ENCODE results near the gene LRMDA.

The LRMDA gene

DNA sequence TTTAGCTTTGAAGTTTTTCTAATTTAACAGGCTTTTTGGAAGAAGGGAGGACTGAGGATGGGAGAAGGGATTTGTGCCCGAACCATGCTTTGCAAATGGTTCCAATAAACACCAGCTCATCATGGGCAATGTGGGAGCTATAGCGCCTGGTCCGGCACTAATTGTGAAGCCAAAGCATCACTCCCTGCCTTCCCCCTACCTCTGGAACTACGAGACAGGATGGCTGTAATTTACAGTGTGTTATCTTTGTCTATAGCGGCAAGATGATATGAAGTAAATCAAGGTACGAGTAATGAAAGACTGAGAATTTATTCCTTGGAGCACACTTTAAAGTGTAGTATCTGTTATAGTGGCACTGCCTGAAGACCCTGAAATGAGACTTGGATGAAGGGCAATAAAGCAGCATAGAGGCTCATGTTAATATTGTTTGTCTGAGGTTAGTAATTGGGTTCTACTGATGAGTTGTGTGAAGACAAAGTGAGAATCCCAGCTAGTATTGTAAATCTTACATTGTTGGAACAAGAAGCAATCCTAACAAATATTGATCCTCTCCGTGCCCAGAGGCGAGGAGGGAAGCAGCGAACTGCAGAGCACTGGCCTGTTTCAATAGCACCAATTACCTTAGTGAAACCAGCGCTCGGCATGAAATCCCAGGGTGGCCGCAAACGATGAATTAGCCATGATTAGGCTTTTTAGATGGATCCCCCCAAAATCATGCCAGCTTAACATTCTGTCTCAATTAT lies 507.1 kb downstream of the LRMDA start:
- DNase-seq = peak; percentile 32

DNA sequence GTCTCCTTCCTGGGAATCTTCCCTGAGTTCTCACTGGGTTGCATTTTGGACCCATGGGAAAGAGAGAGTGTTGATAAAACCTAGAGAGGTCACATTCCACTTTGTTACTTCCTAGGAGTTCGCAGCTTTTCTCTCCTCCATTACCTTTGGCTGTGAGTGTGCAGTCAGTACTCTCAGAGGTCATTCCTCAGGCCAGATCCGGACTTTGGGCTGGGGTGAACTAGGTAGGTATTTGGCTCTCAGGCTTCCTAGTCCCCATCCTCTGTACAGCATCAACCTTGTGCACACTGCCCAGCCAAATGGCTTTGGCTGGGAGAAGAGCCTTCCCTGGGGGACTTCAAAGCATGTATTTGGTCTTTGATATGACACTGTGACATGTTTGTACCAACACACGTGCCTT lies 508.1 kb downstream of the LRMDA start:
- DNase-seq = no peak

DNA sequence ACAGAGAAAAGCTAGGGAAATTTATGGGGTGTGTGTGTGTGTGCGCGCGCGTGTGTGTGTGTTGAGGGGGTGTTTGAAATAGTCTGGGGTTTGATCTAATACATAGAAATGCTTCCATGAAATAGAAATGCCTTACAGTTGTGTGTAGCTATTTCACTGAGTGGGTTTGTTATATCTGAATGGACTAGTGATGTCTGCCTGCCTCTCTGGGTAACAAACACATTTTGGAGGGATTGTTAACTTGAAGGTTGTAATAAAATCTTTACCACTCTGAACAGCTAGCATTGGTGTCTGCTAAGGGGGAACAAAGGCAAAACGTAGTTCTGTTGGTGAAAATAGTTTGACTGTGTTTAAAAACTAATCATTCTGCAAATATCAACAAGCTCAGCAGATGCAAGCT lies 509.3 kb downstream of the LRMDA start:
- no peak for DNase-seq

DNA sequence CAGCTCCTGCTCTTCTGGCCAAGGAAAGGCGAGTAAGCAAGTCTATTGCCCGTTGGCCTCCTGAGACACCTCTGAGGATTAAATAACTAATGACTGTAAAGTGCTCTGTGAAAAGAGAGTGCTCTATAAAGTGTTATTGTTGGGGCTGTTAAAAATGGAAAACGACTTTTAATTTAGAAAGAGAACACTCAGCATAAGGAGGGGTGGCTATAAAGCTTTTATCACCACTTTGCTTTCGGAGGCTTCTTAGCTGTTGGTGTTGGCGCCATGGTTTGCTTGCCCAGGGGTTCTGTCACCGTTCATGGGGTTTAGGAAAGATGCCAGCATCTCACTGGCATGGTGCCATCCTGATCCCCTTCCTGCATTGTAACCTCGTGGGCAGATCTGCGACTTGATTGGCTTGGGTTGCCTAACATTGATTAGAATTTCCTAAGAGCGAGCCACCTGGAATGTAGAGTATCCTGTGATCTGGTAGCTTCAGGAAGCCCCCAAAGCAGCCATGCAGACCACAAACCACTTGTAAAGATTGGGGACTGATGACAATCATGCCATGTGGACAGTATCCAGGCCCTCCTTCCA lies 509.9 kb downstream of the LRMDA start:
- no peak for DNase-seq

DNA sequence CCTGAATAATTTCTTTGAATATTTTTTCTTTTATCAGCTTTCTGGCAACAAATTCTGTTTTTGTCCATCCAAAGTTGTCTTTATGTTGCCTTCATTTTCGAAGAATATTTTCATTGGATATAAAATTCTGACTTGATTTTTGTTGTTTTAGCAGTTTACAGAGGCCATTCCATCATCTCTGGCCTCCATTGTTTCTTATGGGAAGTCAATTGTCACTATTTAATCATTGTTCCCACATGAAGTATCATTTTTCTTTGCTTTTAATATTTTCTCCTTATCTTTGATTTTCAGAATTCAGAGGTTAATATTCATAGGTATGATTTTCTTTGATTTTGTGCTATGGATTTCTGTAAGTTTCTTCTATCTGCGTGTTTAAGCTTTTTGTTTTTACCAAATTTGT lies 512.6 kb downstream of the LRMDA start:
- no peak for DNase-seq

DNA sequence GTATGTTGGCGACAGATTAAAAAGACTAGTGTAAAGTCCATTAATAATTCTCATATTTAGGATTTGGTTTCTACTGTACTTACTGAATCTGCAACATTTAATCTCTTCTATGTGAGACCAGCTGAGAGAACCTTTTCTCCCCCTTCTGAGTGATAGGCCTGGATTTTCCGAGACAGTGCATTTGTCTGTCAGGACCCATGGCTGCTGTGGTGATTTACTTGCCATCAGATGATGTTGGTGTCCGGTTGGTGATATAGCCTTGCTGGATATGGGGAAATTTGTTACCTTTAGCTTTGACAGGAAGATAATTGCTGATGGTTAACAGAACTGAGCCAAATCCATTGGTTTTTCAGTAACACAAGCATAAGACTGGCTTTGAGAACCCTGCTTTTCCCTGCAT lies 517.2 kb downstream of the LRMDA start:
- no peak for DNase-seq

DNA sequence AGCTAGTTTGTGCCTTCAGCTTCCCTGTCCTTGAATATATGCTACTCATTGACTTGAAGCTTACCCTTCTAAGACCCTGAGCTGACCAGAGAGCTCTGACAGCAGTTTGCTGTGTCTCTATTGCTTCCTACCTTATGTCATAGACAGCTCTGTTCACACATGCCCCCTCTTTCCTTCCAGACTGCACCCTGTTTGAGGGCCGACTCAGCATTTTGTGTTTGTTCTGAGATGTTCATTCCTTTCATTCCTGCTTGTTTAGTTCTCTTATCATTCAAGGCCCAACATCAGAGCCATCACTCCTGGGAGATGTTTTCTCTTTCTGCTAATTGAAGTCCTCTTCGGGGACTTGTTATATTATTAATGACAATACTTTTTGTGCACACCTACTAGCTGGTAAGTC lies 518.9 kb downstream of the LRMDA start:
- DNase-seq = no peak

DNA sequence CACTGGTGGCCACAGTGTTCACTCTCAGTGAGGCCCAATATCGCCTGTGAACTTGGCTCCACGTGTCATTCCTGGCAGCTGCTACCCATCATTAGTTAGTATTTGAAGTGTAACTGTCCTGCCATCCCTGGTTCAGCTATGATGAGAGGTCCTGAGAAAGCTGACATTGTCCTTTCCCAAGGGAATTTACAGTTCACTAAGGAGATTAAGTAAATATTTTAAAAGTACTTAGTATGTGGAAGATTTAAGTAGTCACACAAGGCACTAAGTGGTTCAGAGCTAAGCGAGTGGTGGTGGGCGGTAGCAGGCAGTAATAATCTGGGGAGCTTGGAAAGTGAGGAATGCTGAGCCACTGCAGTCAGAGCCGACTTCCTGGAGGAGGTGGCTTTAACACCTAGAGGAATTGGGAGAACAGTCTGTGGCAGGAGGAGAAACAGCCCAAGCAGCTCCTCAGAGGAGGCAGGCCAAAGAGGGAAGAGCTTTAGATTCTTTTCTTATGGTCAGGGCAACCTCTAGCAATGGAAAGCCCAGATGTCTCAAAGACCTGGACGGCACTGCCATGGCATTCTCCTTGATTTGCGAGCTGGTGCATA lies 519.7 kb downstream of the LRMDA start:
- DNase-seq = peak; percentile 39

DNA sequence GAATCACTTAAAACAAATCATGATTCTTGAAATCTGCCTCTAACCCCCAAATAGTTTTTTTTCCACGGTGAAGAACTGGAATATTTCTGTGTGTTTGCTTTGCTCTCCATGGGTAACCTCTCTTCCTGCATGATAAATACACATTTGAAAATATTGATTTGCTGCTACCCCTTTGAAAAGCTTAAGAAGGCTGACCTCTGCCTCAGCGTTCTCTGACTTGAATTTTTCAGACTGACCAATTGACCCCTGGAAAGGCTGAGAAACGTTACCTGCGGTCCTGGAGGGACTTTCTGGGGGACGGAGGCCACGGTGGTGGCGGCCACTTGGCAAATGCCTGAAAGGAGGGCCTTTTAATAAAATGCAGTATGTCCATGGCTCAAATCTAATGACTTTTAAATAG lies 520.2 kb downstream of the LRMDA start:
- DNase-seq = no peak

DNA sequence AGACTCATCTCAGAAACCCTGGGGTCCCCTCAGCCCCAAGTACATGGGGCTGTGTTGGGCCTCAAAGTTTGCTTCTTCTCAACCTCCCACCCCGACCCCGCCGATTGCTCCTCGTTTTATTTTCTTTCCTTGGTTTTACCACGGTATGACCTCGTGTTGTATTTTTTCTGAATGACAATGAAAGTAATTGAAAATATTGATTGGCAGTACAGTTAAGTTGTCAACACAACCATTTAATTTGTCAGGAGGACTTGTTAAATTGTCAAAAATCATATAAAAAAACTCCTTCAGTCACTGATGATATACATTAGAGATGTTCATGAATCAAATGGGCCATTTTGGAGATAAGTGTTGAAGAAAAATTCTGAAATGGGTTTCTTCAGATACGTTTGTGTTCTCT lies 520.7 kb downstream of the LRMDA start:
- peak; percentile 59 for DNase-seq

DNA sequence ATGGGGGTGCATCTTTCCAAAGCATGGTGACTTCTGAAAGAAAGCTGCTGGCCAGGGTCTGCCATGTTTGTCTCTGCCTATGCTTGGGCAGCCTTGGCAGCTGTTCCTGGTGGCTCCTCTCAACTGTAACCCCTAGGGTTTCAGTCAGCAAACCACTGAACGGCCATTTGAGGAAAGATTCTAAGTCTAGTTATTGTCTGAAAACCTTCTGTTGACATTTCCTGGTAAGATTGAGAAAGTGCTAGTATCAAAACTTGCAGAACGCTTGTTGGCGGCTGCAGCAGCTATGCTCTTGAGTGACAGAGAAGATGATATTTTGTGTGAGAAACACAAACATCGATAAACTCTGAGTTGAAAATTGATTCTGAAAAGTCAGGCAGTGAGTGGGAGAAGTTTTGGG lies 523.1 kb downstream of the LRMDA start:
- DNase-seq = no peak

DNA sequence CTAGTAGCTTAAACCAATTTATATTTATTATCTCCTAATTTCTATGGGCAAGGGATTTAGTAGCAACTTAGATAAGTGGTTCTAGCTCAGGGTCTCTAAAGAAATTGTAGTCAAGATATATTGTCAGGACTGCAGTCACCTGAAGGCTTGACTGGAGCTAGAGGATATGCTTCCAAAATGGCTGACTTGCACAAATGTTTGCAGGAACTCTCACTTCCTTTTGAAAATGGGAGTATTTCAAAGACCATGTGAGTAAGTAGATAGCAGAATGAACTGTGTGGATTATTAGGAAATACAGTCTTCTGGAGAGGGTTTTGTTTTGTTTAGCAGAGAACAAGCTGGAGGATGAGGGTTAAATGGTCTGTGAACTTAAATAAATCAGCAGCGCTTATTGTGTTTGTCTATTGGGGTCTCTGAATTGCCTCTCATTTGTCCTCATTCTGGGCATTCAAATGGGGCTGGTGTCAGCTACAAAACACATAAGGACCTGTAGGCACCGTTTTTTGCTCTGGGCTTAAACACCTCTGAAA lies 524.6 kb downstream of the LRMDA start:
- DNase-seq = no peak

DNA sequence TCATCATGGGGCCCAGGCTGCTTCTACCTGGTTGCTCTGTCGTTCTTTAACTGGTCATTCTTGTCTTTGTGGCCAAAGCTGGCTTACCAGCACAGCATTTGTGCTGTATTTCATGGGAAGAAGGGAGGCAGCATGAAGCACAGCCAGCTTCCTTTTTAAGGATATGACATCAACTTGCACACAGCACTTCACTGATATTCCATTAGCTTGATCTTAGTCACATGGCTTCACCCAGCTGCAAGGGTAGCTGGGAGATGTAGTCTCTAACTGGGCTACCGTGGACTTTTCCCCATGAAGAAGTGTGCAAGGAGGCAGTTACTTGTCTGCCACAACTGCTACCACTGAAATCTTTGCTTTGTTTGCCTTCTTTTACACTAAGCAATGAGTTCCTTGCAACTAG lies 525.2 kb downstream of the LRMDA start:
- DNase-seq = no peak

DNA sequence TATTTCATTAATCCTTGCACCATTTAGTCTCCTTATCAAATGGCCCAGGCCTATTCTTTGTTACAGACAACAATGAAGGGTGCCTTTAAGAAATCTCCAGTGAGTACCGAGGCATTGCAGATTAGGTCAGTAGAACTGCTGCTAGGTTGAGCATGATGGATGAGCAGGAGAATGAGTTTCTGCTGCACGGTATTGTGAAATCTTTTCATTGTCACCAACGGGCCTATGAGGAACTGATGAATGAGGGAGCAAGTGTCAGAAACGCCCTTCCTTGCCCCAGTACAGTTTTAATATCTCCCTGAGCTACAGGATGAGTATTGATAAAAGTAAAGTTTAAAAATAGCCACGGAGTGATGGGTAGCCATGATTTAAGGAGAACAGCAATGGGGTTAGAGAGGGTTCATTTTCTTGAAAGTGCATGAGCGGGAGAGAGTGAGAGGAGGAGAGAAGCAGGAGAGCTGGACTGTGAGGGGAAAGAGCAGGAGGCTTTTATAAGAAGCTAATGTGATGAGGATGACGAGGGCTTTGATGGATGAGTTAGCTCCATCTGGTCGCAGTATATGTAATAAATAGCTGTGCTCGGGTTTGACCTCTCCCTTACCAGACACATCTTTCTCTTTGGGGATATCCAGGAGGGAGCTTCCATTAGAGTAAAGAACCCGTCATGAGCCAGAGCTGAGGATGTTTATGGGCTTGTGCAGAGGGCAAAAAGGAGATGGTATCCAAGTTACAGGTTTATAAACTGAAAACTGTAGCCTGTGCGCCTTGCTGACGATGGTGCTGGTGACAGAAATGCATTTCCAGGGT lies 526.1 kb downstream of the LRMDA start:
- DNase-seq = peak; percentile 26

DNA sequence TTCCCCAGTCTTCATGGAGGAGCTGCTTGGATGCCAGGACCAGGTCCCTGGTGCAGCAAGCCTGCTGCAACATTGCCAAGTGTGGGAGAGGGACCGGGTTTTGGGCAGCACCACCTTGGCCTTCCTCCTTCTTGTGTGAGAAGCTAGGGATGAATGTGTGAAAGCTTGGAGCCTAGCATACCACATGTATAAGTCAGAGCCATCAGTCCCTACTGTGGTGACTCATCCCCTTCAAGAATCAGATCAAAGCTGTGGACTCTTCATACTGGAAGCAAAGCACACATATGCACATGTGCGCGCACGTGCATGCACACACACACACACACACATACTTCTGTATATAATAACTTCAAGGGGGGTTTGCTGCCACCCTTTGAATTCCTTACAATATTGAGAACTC lies 527.8 kb downstream of the LRMDA start:
- no peak for DNase-seq

DNA sequence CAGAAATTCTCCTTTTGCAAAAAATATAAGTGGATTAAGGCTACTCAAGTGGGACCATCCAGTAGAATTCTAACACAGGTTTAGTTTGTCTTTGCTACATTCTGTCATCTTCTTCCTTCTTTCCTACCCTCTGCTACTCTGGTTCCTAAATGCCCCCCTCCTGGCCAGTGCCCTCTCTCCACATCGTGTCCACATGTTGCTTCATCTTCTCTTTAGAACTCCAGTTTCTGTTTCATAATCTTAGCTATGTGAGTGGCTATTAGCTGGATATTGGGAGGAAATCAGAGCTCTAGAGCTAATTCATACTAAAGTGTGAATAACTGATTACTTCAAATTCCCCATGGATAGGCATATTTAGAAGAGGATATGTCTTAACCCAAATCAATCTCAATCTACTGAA lies 528.5 kb downstream of the LRMDA start:
- no peak for DNase-seq

DNA sequence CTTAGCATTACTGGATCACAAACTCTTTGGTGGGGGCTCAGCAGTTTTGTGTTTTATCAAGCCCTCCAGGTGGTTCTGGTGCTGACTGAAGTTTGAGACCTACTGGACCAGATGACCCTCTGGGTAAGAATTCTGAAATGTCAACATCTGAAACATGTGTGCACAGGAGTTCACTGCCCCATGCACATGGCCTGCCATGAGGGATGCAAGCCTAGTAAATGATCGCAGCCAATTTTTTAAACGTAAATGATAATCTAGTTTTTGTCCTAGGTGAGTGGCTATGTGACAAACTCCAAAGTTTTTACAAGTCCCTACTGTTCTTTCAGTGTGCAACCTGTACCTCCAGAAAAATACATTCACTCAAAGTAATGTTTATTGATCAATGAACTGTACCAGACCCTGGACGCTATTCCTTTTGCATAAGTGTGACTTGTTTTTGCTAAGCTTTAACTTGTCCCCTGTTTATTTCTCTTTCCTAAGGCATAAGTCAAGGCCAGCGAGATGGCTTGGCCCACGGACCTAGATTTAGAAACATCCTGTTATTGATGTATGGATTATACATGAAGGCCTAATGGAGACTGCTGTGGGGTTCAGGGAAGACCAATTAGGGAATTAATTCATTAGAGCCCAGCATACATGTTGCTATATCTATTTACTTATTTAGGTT lies 531.1 kb downstream of the LRMDA start:
- no peak for DNase-seq

DNA sequence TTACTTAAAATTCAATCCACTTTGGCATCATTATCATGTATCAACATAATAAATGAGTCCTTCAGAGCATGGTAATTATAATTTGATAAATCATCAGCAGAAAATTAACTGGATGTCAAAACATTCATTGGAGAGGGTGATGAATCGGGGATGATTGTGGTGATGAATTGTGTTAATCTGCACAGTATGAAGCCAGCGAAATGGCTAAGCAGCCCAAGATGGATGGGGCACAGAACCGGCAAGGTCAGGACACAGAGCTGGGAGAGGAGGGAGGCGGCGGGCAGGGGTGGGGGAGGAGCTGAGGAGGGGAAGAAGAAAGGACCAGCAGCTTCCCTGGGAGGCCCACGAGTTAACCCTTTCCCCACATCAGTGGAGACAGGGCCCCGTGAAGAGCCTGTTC lies 536.1 kb downstream of the LRMDA start:
- peak; percentile 88 for DNase-seq

DNA sequence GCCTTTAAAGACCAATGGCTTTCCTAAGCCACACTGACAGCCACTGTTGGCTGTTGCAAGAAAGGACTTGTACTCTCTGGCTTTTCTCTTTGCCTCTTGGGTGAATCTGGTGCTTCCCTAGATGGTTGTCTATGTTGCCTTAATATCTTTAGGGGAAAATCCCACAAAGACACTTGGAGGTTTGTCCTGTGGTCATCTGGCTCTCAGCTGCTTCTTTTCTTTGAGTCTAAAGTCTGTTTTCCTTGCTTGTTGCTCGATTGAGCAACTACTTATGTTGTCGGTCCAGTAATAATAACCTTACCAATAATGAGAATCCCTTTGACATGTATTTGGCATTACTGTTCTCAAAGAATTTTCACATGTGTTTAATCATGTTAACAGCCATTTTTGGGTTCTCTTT lies 537.6 kb downstream of the LRMDA start:
- DNase-seq = no peak

DNA sequence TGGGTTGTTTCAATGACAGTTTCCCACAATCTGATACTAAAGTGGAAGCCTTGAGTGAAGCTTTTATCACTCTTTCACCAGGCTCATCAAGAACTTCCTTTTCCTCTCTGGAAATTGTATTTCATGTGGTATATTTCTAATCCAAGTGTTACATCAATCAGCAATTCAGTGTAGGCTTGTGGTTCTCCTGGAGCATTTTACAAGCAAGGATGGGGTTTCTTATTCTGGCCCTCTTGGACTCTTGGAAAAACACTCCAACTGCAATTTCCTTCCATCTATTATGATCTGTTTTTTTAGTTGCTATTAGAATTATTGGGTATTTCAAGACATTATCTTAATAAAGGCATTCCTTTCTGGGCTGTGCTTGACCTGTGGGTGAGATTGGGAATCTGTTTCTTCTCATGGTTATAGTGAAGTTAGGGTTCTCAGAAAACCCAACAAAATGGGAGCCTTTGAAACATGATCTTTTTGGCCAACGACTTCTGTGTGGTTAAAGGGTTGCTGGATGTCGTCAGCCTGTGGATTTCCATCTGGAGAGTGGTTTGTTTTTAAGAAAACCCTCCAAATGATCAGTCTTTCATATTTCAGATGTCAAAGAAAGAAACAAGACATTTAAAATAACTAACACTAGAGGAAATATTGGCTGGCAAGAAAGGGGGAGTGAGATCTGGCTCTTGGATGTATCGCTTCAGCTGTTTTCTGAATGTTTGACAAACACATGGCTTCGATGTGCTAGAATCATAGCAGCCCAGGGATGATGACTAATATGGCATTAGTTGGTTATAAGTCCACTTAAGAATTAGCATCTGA lies 540.2 kb downstream of the LRMDA start:
- peak; percentile 51 for DNase-seq

DNA sequence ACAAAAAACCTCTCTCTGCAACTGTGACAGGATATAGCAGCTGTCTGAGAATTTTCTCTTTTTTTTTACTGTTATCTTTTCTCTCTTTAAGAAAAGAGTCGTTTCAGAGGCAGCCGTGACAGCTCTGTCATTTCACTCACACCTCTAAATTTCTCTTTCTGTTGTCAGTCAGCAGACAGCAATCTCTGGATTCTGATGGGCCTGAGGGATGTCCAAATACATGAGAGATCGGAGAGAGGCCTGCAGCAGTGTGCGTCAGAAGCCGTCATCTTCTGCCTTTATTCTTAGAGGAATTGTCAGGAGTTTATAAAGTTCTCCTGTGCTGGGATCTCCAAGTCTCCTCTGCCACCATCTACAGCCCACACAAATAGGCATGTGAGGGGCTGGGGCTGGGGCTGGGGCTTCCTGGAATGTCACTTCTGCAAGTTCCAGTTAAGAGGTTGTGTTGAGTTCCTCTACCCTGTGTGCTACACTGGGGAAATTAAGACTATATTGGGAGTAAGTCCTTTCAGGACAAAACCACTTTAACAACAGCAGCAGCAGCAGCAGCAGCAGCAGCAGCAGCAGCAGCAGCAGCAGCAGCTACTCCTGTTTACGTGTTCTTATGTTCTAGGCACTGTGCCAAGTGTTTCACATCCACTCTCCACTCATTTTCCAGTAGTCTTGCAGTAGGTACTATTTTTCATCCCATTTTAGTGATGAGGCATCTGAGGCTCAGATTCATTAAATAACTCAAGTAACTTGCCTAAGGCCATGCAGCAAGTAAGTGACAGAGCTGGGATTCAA lies 541.3 kb downstream of the LRMDA start:
- DNase-seq = peak; percentile 48

All from eye (tissue), 1 donor.